GM19468 (cell line): ENCODE results near the gene RIIAD1.
"Not testable (repeated sequence)": the region's sequence is repeated elsewhere in the genome, so short reads cannot be mapped to it uniquely, and the experiment has no call there.

Source experiments
- ATAC-seq: cut with Tn5 transposase; IDR thresholded peaks from one replicate; pipeline ENCODE4 v1.9.1; 2021; ENCODE audit warnings: mild to moderate bottlenecking, moderate library complexity, moderate number of reproducible peaks; ENCODE audit not compliant: unreplicated experiment; ENCODE audit errors: extremely low read depth

Gene RIIAD1

GRCh38 chr1:151729157-151729965 lies 8.0 kb downstream of the RIIAD1 start:
- no peak for ATAC-seq

GRCh38 chr1:151729966-151730291 lies 8.6 kb downstream of the RIIAD1 start:
- ATAC-seq = no peak

GRCh38 chr1:151733126-151733525 lies 11.8 kb downstream of the RIIAD1 start:
- no peak for ATAC-seq

- ATAC-seq = not testable (repeated sequence)
Measured at GRCh38 chr1:151733995-151734394, 12.7 kb downstream of the RIIAD1 start.

GRCh38 chr1:151737026-151737425 lies 15.7 kb downstream of the RIIAD1 start:
- ATAC-seq = no peak

- no peak for ATAC-seq
Measured at GRCh38 chr1:151737479-151737878, 16.2 kb downstream of the RIIAD1 start.

- no peak for ATAC-seq
Measured at GRCh38 chr1:151739590-151740355, 18.5 kb downstream of the RIIAD1 start.

GRCh38 chr1:151741516-151741915 lies 20.2 kb downstream of the RIIAD1 start:
- ATAC-seq = no peak

GRCh38 chr1:151756291-151756690 lies 35.0 kb downstream of the RIIAD1 start:
- no peak for ATAC-seq

GRCh38 chr1:151759241-151759640 lies 37.9 kb downstream of the RIIAD1 start:
- ATAC-seq = no peak

- ATAC-seq = no peak
Measured at GRCh38 chr1:151760597-151761385, 39.5 kb downstream of the RIIAD1 start.

- ATAC-seq = peak; percentile 79
Measured at GRCh38 chr1:151762941-151763921, 41.9 kb downstream of the RIIAD1 start, which contains the start of gene MRPL9. Gene MRPL9 (minus strand): TSS chr1:151763496. CDS start chr1:151763479, 17 bp downstream.

GRCh38 chr1:151763990-151764389 lies 42.7 kb downstream of the RIIAD1 start:
- ATAC-seq = no peak

GRCh38 chr1:151768351-151769066 lies 47.2 kb downstream of the RIIAD1 start:
- ATAC-seq = not testable (repeated sequence)

GRCh38 chr1:151769270-151769669 lies 47.9 kb downstream of the RIIAD1 start:
- not testable (repeated sequence) for ATAC-seq

- no peak for ATAC-seq
Measured at GRCh38 chr1:151773702-151774101, 52.4 kb downstream of the RIIAD1 start.

- no peak for ATAC-seq
Measured at GRCh38 chr1:151774256-151774922, 53.1 kb downstream of the RIIAD1 start.

GRCh38 chr1:151775894-151776664 lies 54.8 kb downstream of the RIIAD1 start:
- no peak for ATAC-seq
